SIG-M5 treated with dmso at 0.1 percent for 504 hours (cell line): ENCODE data around the gene ASCL2.
A peak's percentile ranks its signal among the peaks of the same experiment; 100 is the strongest.

ENCODE experiments used
- DNase-seq: peaks from one replicate; lab custom pipeline; 2025; ENCODE audit not compliant: unreplicated experiment; lab: John Stamatoyannopoulos, UW

ASCL2 gene

DNA sequence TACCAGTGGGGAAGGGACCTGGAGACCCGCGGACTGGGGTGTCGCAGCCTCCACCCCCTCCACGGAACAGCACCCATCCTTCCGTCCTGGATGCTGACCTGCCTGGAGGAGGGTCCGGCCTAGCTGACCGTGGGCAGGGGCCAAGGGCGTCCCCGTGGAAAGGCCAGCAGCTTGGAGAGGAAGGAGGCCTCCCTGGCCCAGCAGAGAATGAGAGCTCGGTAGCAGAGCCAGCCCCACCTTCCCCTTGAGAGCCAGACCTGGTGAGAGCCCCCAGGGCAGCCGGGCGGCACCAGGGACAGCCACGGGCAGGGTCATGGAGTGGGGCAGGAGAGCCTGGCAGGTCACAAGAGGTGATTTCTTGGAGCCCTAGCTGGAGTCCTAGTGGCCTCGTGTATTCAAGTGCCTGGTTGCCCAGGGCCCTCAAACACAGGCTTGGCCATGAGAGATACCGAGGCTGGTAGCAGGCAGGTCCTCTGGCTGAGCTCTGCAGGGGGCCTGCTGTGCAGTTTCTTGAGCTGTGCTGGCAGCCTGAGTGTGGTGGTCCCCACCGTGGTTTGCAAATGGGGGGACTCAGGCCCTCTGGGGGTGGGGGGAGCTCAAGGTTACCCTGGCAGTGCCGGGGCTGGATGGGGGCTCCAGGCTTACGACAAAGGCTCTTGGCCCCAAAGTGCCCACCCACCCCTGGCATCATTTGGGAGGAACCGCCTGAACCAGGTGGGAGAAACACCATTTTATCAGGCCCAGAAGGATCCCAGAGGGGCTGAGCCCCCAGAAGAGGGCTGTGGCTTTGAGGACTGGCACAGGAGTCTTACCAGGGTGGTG lies 39.1 kb upstream of the ASCL2 start:
- DNase-seq: no peak

DNA sequence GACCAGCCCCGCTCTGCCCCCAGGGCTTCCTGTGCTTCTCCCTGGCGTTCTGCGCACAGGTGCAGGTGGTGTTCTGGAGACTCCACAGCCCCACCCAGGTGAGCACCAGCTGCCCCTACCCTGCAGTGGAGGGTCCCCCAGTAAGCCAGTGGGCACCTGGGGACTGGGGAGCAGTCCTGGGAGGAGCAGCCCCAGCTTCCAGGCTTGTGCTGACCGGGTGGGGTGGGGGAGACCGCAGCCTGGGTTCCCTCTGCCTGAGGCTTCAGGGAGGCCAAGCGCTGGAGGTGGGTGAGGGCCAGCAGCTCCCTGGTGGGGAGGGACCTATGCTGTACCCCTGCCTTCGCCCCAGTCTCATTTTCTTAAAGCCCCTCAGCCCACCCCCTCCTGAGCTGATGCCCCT lies 38.3 kb upstream of the ASCL2 start:
- DNase-seq: no peak

DNA sequence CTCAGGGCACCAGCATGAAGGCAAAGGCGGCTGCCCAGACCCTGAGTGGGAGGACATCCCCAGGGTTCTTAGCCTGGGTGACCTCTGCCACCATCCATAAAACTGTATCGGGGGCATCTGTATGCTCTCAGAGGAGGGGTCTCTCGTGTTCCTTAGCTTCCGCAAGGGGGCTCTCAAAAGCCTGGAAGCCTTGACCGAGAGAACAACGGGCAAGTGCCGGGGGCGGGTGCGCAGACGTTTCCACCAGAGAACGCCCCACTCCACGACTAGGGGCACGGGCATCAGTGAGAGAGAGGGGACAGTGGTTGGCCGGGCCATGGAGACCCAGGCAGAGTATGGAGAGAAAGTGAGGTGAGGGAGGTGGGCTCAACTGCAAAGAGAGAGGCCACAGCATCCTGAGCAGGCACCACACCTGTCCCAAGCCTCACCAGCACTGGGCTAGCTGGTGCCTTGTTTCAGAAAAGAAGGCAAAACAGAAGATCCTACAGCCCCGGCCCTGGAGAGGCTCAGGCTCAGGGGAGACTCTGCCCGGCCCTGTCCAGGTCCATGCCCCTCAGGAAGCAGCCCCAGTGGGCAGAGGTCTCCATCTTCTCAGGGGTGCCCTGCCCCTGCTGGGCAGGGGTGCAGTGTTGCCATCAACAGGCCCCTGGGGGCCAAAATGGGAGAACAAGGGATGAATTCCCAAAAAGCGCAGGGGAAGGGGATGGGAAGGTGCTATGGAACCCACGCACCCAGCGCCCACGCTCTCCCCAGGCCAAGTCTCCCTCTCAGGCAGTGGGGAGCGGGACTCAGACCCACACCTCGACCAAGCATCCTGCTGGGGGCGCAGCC lies 37.3 kb upstream of the ASCL2 start:
- DNase-seq: no peak

DNA sequence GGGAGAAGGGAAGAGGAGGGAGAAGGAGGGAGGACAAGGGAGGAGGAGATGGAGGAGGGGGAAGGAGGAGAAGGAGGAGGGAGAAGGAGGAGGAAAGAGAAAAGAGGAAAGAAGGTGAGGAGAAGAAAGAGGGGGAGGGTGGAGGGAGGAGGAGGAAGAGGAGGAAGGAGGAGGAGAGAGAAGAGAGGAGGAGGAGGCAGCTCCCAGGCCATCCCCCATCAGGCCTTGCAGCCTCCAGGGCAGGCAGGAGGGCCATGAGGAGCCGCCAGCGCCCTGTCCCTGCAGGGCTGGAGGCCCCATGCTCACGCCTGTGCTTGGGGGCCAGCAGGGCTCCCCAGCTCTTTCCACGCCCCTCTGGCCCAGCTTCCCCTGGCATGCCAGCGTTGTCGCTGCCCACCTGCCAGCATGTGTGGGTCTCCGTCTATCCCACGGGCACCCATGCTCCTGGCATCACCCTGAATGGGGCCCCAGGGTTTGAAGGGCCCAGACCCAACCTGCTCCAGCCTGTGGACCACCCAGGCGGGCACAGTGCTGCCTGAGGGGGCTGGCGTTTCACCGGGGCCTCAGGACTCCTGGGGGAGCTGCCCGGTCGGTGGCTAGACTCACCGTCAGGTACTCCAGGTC lies 36.6 kb upstream of the ASCL2 start:
- DNase-seq: no peak

DNA sequence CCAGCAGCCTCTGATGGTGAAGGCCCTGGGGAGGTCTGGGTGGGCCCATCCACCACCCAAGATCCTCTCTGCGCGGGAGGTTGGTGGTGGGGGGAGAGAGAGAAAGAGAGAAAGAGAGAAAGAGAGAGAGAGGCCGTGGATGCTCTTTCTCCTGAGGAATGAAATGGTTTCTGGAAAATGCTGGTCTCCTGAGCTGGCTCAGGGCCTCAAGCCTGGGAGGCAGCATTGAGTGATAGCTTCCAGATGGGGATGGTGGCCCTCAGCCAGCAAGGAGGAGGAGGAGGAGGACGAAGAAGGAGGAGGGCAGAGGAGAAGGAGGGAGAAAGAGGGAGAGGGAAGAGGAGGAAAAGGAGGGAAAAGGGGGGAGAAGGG lies 36.0 kb upstream of the ASCL2 start:
- no peak for DNase-seq

DNA sequence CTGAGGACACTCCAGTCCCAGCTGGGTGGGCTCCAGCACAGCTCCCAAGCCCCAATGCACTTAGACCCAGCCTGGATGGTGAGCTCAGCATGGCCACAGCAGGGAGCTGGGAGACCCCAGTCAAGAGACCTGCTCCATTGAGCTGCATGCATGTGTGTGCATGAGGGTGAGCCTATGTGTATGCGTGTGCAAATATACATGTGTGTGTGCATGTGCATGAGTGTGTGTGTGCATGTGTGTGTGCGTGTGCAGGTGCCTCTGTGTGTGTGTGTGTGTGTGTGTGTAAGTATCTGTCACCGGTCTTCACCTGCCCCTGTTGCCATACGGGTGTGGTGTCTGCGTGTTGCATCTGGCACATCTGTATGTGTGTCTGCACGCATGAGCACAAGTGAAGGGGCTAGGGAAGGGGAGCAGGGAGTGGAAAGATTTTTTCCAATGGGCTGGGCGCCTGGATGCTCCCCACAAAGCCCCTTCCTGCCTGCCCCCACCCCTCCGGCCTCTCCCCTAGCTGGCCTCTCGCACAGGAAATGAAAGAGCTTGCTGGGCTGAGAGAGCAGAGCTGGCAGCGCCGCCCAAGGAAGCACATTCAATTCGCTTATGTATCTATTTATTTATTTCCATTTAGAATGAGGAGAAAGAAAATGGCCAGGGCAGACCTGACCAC lies 35.5 kb upstream of the ASCL2 start:
- DNase-seq: no peak

DNA sequence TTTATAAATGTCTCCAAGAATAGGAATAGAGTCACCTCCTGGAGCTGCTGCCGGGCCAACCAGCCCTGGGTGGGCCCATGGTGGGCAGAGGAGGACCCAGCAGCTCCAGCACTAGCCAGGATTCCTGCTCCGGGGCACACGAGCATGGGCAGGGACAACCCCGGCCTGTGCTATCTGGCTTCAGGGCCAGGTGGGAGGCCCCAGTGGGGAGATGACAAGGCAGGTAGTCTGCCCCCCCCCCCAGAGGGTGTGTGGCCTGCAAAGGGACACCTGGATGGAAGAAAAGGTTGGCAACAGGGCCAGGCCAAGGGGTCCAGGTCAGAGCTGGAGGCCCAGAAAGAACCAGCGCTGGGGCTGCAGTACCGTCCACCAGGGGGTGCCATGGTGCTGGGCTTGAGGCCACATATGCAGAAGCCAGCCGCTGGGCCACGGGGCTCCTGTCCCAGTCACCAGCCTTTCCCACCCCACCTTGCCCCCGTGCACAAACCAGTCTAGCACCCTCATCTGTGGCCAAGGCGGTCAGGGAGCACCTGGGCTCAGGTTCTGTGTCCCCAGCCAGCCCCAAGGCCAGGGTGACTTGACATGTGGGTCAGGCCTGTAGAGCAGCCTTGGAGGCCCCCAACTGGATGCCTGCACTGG lies 34.9 kb upstream of the ASCL2 start:
- peak; percentile 28 for DNase-seq

DNA sequence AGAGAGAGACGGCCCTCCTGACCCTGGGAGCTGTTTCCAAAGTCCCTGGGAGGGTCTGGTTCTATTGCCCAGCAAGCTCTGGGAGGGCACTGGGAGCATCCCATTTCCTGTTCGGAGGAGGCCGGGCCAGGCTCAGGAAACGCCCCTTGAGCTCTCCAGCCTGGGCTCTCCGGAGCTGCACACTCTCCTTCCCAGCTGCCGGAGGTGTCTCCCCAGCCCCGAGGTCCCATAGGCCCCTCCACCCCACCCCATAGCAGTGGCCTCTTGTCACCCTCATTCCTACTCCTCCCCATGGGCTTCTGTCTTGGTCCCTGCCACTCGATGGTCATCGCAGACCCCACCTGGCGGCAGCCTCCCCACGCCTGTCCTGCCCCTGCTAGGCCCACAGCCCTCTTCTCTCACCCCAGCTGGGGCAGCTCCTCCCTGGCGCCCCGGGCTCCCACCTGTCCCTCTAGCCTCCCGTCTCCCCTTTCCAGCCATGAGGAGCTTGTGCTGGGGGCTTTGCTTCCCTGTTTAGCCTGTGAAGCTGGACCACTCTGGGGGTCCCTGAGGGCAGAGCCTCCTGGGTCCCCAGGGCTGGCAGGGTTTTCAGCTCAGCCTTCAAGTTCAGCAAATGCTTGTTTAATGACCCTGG lies 34.2 kb upstream of the ASCL2 start:
- DNase-seq: no peak

DNA sequence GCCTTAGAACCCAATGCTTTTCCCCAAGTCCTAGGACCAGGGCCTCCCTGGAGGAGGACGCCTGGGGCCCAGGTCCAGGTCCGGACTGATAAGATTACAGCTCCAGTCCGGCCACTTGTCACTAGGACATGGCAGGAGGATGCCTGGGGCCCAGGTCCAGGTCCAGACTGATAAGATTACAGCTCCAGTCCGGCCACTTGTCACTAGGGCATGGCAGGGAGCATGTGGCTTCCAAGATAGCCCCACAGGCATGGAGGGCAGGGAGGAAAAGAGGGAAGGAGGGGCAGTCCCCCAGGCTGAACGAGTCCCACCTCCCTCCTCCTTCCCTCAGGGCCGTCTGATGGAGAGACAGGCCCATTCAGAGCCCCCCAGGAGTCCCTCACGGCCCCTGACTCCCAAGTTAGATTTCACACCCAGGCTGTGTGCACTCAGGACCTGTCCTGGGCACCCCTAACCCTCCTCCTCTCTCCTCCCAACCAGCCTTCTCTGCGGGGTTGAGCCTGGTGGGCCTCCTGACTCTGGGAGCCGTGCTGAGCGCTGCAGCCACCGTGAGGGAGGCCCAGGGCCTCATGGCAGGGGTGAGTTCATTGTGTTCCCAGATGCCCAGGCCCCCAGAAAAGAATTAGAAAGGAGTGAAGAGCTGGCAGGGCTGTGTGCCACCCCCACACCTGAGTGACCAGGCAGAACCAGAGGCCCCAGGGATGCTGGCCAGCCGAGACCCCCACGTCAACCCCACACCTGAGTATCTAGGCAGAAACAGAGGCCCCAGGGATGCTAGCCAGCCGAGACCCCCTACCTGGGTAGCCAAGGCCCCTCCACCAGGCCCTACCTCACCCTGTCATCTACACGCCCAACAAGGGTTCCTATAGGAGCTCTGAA lies 33.5 kb upstream of the ASCL2 start:
- DNase-seq: no peak

DNA sequence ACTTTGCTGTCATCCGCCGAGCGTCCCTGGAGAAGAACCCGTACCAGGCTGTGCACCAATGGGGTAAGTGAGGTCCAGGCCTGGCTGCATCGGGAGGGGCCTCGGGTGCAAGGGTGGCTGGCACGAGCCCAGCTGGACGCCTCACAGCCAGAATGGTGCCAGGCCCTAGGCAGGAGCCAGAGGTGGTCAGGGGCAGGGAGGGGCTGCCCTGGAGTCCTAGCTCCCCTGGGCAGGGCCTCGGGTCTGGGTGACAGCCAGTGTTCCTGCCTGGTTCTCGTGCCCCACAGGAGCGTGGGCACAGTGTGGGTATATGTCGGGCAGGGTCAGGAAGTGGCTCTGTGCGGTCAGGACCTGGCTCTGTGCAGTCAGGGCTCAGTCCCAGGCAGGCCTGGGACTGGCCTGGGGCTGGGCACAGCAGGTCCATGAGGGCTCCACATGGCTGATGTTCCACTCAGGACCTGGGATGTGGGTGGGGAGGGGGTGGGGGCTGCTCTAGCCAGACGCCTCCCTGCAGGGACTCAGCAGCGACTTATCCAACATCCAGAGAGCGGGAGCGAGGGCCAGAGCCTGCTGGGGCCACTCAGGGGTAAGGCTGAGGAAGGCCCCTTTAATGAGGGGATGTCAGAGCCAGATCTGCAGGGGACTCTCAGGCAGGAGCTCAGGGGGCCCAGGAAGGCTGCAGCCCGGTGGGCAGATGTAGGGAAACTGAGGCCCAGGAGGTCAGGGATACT lies 32.7 kb upstream of the ASCL2 start:
- DNase-seq: no peak

DNA sequence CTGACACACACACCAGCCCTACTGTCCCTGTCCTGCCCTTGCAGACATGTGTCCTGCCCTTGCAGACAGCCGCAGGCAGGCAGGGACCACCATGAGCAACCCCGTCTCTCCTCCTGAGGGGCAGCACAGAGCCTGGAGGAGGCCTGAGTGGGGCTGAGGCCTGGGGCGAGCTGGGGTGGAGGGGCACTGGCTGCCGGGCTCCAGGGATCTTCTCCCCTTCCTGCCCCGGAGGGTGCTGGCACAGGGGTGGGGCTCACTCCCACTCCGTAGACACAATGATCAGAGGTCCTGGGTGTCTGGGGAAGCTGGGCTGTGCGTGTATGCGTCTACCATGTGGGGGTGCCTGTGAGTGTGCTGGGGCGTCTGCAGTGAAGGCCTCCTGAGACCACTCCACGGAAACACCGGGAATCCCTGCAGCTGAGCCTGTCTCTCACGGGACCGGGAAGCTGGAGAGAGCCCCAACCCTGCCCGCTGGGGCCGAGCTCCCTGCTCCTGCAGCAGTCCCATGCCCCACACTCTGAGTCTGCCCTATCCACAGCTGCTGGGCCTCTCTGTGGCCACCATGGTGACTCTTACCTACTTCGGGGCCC lies 32.0 kb upstream of the ASCL2 start:
- DNase-seq: no peak

DNA sequence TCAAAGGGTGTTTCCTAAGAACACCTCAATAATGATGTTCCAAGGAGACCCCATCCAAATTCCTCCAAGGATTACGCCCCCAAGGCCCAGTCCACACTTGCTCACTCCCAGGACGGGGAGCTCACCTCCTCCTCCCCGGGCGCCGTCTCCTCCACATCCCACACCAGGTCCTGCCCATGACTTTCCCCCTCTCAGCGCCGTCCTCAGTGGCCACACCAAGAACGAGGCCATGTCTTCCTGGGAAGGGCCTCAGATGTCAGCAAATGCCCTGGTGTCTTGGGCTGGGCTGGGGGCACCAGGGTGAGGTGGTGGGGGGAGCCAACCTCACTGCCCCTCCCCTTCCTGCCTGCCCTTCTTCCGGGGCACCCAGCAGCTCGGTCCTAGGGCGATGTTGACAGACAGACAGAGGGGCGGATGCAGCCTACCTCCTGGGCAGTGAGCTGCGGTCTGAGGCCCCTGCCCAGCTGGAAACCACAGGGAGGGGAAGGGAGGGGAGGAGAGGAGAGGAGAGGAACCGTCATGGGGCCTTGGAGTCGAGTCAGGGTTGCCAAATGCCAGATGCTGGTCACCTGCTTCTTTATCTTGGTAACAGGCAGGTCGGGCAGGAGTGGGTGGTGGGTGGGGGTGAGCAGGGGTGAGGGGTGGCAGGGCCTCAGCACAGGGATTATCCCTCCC lies 31.4 kb upstream of the ASCL2 start, which contains the start of the genes C11orf21 and TSPAN32:
TSS of gene C11orf21 (minus strand) at position 288 of the 675 bp plus-strand sequence. CDS start at position 178, 110 bp downstream.
TSS of gene TSPAN32 (plus strand) at position 383 of the 675 bp plus-strand sequence. CDS start at position 520, 137 bp downstream.
- peak; percentile 78 for DNase-seq

DNA sequence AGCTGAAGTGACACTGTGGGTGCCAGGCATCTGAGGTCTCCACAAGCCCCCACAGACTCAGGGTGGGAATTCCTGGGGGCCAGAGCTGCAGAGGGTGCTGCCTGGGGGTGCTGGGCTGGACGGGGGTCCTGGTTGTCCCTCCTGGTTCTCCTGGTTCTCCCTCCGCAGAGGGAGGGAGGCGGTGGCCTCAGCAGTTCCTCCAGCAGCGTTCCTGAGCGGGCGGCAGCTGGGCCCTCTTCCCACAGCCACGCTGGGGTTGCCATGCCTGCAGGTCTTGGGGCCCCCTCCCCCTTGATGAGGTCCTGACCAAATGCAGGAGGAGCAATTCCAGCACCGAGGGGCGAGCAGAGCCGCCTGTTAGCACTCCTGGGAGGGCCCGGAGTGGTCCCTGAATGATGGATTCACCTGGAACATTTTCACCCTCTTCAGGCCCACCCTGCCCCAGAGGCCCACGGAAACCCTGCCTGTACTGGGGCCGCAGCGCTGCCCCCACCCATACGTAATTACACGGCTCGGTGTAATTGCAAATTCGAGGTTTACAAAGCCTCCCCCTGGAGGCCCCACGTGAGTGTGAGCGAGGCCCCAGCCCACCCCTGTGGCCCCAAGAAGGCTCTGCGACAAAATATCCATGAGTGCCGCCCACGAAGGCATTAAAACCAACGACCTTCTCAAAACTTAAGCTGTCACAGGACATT lies 30.7 kb upstream of the ASCL2 start:
- DNase-seq: peak; percentile 7

DNA sequence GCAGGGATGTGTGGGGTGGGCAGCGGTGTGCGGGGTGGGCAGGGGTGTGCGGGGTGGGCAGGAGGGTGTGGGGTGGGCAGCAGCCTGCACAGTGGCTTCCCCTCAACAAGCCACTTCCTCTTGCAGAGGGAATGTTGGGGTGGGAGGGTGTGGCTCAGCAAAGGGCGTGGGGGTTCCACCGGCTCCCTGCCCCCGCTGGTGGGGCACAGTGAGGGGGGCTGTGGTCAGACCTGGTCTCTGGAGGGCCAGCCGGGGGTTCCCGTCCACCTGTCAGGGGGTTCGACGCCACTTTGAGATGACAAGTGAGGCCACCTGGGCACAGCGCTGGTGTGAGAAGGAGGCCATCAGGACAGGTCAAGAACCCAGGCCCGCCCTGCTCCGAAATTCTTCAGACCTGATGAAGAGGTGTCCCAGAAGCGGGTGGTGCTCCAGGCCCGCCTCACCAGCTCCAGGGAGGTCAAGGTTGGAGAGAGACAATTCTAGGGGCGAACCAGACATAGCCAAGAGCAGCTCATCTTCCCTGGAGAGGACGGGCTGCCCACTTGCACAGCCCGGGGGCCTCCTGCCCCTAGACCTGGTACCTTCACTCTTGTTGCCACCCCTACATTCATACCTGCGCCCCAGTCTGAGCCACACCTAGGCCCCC lies 30.0 kb upstream of the ASCL2 start:
- DNase-seq: no peak

DNA sequence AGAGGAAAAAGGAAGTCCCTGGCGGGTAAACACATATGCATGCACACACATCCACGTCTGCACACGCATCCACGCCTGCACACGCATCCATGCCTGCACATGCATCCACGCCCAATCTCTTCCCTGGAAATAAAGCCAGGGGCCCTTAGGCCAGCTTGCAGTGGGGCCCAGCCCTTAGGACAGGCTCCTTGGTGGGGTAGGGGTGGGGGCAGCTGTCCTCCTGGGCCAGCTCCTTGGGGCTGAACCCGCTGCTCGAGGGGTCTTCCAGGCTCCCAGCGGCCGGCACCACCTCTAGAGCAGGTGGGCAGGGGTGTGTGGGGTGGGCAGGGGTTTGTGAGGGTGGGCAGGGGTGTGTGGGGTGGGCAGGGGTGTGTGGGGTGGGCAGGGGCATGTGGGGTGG lies 29.4 kb upstream of the ASCL2 start:
- DNase-seq: no peak
